ENCODE results near the gene CCDC116.

CCDC116 gene

GRCh38 chr22:21639359-21639758 lies 6.8 kb downstream of the CCDC116 start:
- Histone ChIP-seq H3K27ac (ENCODE audit: low read depth, low read length) (no peak overlapping the region), H3K4ac (ENCODE audit: low read depth, low read length) (no peak overlapping the region), H3K4me3 (ENCODE audit: low read length) (no peak overlapping the region), H2BK120ac (ENCODE audit: low read depth, low read length) (no peak overlapping the region), H3K23ac (ENCODE audit: low read length) (no peak overlapping the region), H3K36me3 (ENCODE audit: control insufficient read depth, insufficient read depth, low read length) (no peaks in the 10 kb centered on the region), H2BK5ac (ENCODE audit: low read length) (no peak overlapping the region), H4K5ac (ENCODE audit: low read length) (no peak overlapping the region), H2BK15ac (replicated peaks; ENCODE audit: low read depth) (no peak overlapping the region), H3K18ac (ENCODE audit: low read length) (no peak overlapping the region), H3K9ac (ENCODE audit: low read length) (no peak overlapping the region), H3K4me2 (ENCODE audit: low read length) (no peak overlapping the region), H3K56ac (ENCODE audit: low read length) (no peak overlapping the region), H3K4me1 (ENCODE audit: control insufficient read depth, low read depth, low read length) (peaks cover 2% of the 10 kb centered on the region), H3K27me3 (ENCODE audit: insufficient read depth, low read length, poor library complexity) (no peaks in the 10 kb centered on the region), H3K79me2 (ENCODE audit: control insufficient read depth, insufficient read depth, low read length) (no peaks in the 10 kb centered on the region), H4K8ac (ENCODE audit: low read depth, low read length) (no peak overlapping the region), H2AK5ac (ENCODE audit: low read length) (no peak overlapping the region), H3K79me1 (ENCODE audit: low read length) (peaks cover 6% of the 10 kb centered on the region)
- DNase-seq: no peak
- no CpG with 5 or more reads among the region's 4 CpGs for WGBS (ENCODE audit: extremely low coverage, insufficient coverage, low lambda C conversion rate)

GRCh38 chr22:21640810-21641209 lies 8.2 kb downstream of the CCDC116 start:
- no peak overlapping the region for H3K56ac ChIP-seq (ENCODE audit: low read length)
- H3K79me2 ChIP-seq (ENCODE audit: control insufficient read depth, insufficient read depth, low read length): no peaks in the 10 kb centered on the region
- H2BK15ac ChIP-seq (replicated peaks; ENCODE audit: low read depth): no peak overlapping the region
- H2BK120ac ChIP-seq (ENCODE audit: low read depth, low read length): no peak overlapping the region
- H2BK5ac ChIP-seq (ENCODE audit: low read length): no peak overlapping the region
- DNase-seq: no peak
- H3K27me3 ChIP-seq (ENCODE audit: insufficient read depth, low read length, poor library complexity): no peaks in the 10 kb centered on the region
- H3K4ac ChIP-seq (ENCODE audit: low read depth, low read length): no peak overlapping the region
- no peak overlapping the region for H3K18ac ChIP-seq (ENCODE audit: low read length)
- no CpG with 5 or more reads among the region's 5 CpGs for WGBS (ENCODE audit: extremely low coverage, insufficient coverage, low lambda C conversion rate)
- H3K36me3 ChIP-seq (ENCODE audit: control insufficient read depth, insufficient read depth, low read length): peaks cover 2% of the 10 kb centered on the region
- H3K4me3 ChIP-seq (ENCODE audit: low read length): no peak overlapping the region
- no peak overlapping the region for H3K9ac ChIP-seq (ENCODE audit: low read length)
- peaks cover 6% of the 10 kb centered on the region for H3K79me1 ChIP-seq (ENCODE audit: low read length)
- no peak overlapping the region for H4K5ac ChIP-seq (ENCODE audit: low read length)
- H3K4me1 ChIP-seq (ENCODE audit: control insufficient read depth, low read depth, low read length): peaks cover 2% of the 10 kb centered on the region
- H3K4me2 ChIP-seq (ENCODE audit: low read length): no peak overlapping the region
- no peak overlapping the region for H3K27ac ChIP-seq (ENCODE audit: low read depth, low read length)
- no peak overlapping the region for H3K23ac ChIP-seq (ENCODE audit: low read length)
- H4K8ac ChIP-seq (ENCODE audit: low read depth, low read length): no peak overlapping the region
- H2AK5ac ChIP-seq (ENCODE audit: low read length): no peak overlapping the region

GRCh38 chr22:21641417-21641788 lies 8.8 kb downstream of the CCDC116 start:
- no CpG with 5 or more reads among the region's 9 CpGs for WGBS (ENCODE audit: extremely low coverage, insufficient coverage, low lambda C conversion rate)
- peaks cover 6% of the 10 kb centered on the region for H3K79me1 ChIP-seq (ENCODE audit: low read length)
- DNase-seq: peak; percentile 83
- no peak overlapping the region for H3K27ac ChIP-seq (ENCODE audit: low read depth, low read length)
- no peak overlapping the region for H2BK15ac ChIP-seq (replicated peaks; ENCODE audit: low read depth)
- peak overlapping the region; percentile 70 for H3K18ac ChIP-seq (ENCODE audit: low read length)
- H2AK5ac ChIP-seq (ENCODE audit: low read length): no peak overlapping the region
- peaks cover 2% of the 10 kb centered on the region for H3K36me3 ChIP-seq (ENCODE audit: control insufficient read depth, insufficient read depth, low read length)
- H2BK5ac ChIP-seq (ENCODE audit: low read length): no peak overlapping the region
- no peak overlapping the region for H3K23ac ChIP-seq (ENCODE audit: low read length)
- peak overlapping the region; percentile 90 for H3K9ac ChIP-seq (ENCODE audit: low read length)
- no peak overlapping the region for H3K4ac ChIP-seq (ENCODE audit: low read depth, low read length)
- H3K27me3 ChIP-seq (ENCODE audit: insufficient read depth, low read length, poor library complexity): no peaks in the 10 kb centered on the region
- H3K56ac ChIP-seq (ENCODE audit: low read length): peak overlapping the region; percentile 92
- H4K5ac ChIP-seq (ENCODE audit: low read length): no peak overlapping the region
- no peak overlapping the region for H2BK120ac ChIP-seq (ENCODE audit: low read depth, low read length)
- peaks cover 2% of the 10 kb centered on the region for H3K4me1 ChIP-seq (ENCODE audit: control insufficient read depth, low read depth, low read length)
- no peak overlapping the region for H4K8ac ChIP-seq (ENCODE audit: low read depth, low read length)
- H3K79me2 ChIP-seq (ENCODE audit: control insufficient read depth, insufficient read depth, low read length): no peaks in the 10 kb centered on the region
- peak overlapping the region; percentile 94 for H3K4me2 ChIP-seq (ENCODE audit: low read length)
- H3K4me3 ChIP-seq (ENCODE audit: low read length): peak overlapping the region; percentile 35

GRCh38 chr22:21641789-21642583 lies 9.4 kb downstream of the CCDC116 start, which contains the start of gene SDF2L1:
SDF2L1 (plus strand) TSS chr22:21642302; CDS start chr22:21642337, 35 bp downstream.
- H3K4me1 ChIP-seq (ENCODE audit: control insufficient read depth, low read depth, low read length): peaks cover 2% of the 10 kb centered on the region
- peak within 1 kb of the TSS; percentile 56 for H3K4ac ChIP-seq (ENCODE audit: low read depth, low read length)
- peak within 1 kb of the TSS; percentile 70 for H3K18ac ChIP-seq (ENCODE audit: low read length)
- peak within 1 kb of the TSS; percentile 66 for H3K23ac ChIP-seq (ENCODE audit: low read length)
- H2BK15ac ChIP-seq (replicated peaks; ENCODE audit: low read depth): no peak within 1 kb of the TSS
- H3K27me3 ChIP-seq (ENCODE audit: insufficient read depth, low read length, poor library complexity): no peaks in the 10 kb centered on the region
- peak within 1 kb of the TSS; percentile 98 for H3K56ac ChIP-seq (ENCODE audit: low read length)
- H3K9ac ChIP-seq (ENCODE audit: low read length): peak within 1 kb of the TSS; percentile 91
- peaks cover 6% of the 10 kb centered on the region for H3K79me1 ChIP-seq (ENCODE audit: low read length)
- H4K5ac ChIP-seq (ENCODE audit: low read length): no peak within 1 kb of the TSS
- H2AK5ac ChIP-seq (ENCODE audit: low read length): no peak within 1 kb of the TSS
- no peak within 1 kb of the TSS for H3K27ac ChIP-seq (ENCODE audit: low read depth, low read length)
- no peaks in the 10 kb centered on the region for H3K79me2 ChIP-seq (ENCODE audit: control insufficient read depth, insufficient read depth, low read length)
- no CpG with 5 or more reads among the region's 76 CpGs for WGBS (ENCODE audit: extremely low coverage, insufficient coverage, low lambda C conversion rate)
- DNase-seq: peak; percentile 99
- H3K4me3 ChIP-seq (ENCODE audit: low read length): peak within 1 kb of the TSS; percentile 71
- H3K36me3 ChIP-seq (ENCODE audit: control insufficient read depth, insufficient read depth, low read length): peaks cover 2% of the 10 kb centered on the region
- H3K4me2 ChIP-seq (ENCODE audit: low read length): peak within 1 kb of the TSS; percentile 94
- no peak within 1 kb of the TSS for H4K8ac ChIP-seq (ENCODE audit: low read depth, low read length)
- no peak within 1 kb of the TSS for H2BK120ac ChIP-seq (ENCODE audit: low read depth, low read length)
- H2BK5ac ChIP-seq (ENCODE audit: low read length): peak within 1 kb of the TSS; percentile 31

GRCh38 chr22:21642584-21643448 lies 10.3 kb downstream of the CCDC116 start:
- DNase-seq: peak; percentile 87
- Histone ChIP-seq H2BK5ac (ENCODE audit: low read length) (no peak overlapping the region), H3K27ac (ENCODE audit: low read depth, low read length) (no peak overlapping the region), H4K8ac (ENCODE audit: low read depth, low read length) (no peak overlapping the region), H3K4me3 (ENCODE audit: low read length) (peak overlapping the region; percentile 71), H3K27me3 (ENCODE audit: insufficient read depth, low read length, poor library complexity) (no peaks in the 10 kb centered on the region), H2BK120ac (ENCODE audit: low read depth, low read length) (no peak overlapping the region), H3K4ac (ENCODE audit: low read depth, low read length) (peak overlapping the region; percentile 56), H3K18ac (ENCODE audit: low read length) (peak overlapping the region; percentile 13), H3K4me2 (ENCODE audit: low read length) (peak overlapping the region; percentile 58), H3K4me1 (ENCODE audit: control insufficient read depth, low read depth, low read length) (peaks cover 2% of the 10 kb centered on the region), H3K23ac (ENCODE audit: low read length) (peak overlapping the region; percentile 66), H3K79me2 (ENCODE audit: control insufficient read depth, insufficient read depth, low read length) (no peaks in the 10 kb centered on the region), H3K79me1 (ENCODE audit: low read length) (peaks cover 6% of the 10 kb centered on the region), H4K5ac (ENCODE audit: low read length) (no peak overlapping the region), H2AK5ac (ENCODE audit: low read length) (no peak overlapping the region), H3K56ac (ENCODE audit: low read length) (peak overlapping the region; percentile 98), H3K9ac (ENCODE audit: low read length) (peak overlapping the region; percentile 91), H2BK15ac (replicated peaks; ENCODE audit: low read depth) (no peak overlapping the region), H3K36me3 (ENCODE audit: control insufficient read depth, insufficient read depth, low read length) (peaks cover 2% of the 10 kb centered on the region)
- WGBS (ENCODE audit: extremely low coverage, insufficient coverage, low lambda C conversion rate): no CpG with 5 or more reads among the region's 56 CpGs
